GM10248 (cell line): ENCODE measurements around the gene TELO2.

Experiments used
- CTCF ChIA-PET: fragments of 300-600 bp; sonication (Branson Sonifier 250); formaldehyde crosslinking; extraction: SDS; loops from one replicate; lab custom pipeline; 2021; ENCODE audit warnings: antibody characterized with exemption; lab: Yijun Ruan, JAX
- POLR2A ChIA-PET: fragments of 350-650 bp; sonication (Branson Sonifier 250); formaldehyde crosslinking; extraction: SDS; loops from one replicate; lab custom pipeline; 2020; ENCODE audit warnings: antibody characterized with exemption; lab: Yijun Ruan, JAX
- DNase-seq: peaks from one replicate; pipeline ENCODE4 v3.0.0; 2012; ENCODE audit errors: extremely low spot score
- CTCF ChIP-seq: IDR thresholded peaks from 2 replicates; pipeline ENCODE4 v1.5.1; 2012; ENCODE audit warnings: mild to moderate bottlenecking, low read depth; ENCODE audit errors: extremely low read depth, missing control alignments, control extremely low read depth

The TELO2 gene

GRCh38 chr16:1539720-1540555 is 46.8 kb downstream of the TELO2 start:
- TF ChIP-seq CTCF: no peak
- CTCF ChIA-PET: no interaction called here
- POLR2A ChIA-PET: no interaction called here
- no peak for DNase-seq

- ChIA-PET POLR2A (no interaction called here), CTCF (no interaction called here)
- no peak for TF ChIP-seq CTCF
- no peak for DNase-seq
These were observed 47.3 kb downstream of the TELO2 start for GRCh38 chr16:1540556-1540855.

GRCh38 chr16:1541293-1542165 is 48.4 kb downstream of the TELO2 start:
- CTCF ChIA-PET: no interaction called here
- TF ChIP-seq CTCF: no peak
- POLR2A ChIA-PET: no interaction called here
- DNase-seq: no peak

- no peak for TF ChIP-seq CTCF
- CTCF ChIA-PET: no interaction called here
These were observed 49.0 kb downstream of the TELO2 start for GRCh38 chr16:1542166-1542500.

GRCh38 chr16:1542533-1542932 is 49.4 kb downstream of the TELO2 start:
- no peak for DNase-seq
- POLR2A ChIA-PET: no interaction called here
- CTCF ChIA-PET: no interaction called here
- TF ChIP-seq CTCF: no peak

More at GRCh38 chr16:1542166-1542500, 49.0 kb downstream of the TELO2 start:
- DNase-seq: no peak
- POLR2A ChIA-PET: no interaction called here

GRCh38 chr16:1543085-1543896 is 50.1 kb downstream of the TELO2 start:
- ChIA-PET POLR2A (no interaction called here), CTCF (interaction anchor here (0.8 kb wide), 1 partner anchor 180 kb away, joined by 3 read pairs; no protein-coding TSS in a partner anchor)
- peak; percentile 23 for TF ChIP-seq CTCF
- peak; percentile 71 for DNase-seq
